Measurements from ENCODE around the gene GKN2. TPM values are rescaled to one million over a fixed set of nuclear protein-coding genes. Genes with fewer than 3 reads are reported as not detected.

The GKN2 gene
- total and polyA plus RNA-seq, 8 donors: 16.5 to 1,354 (median 221) TPM; not detected in 1

GRCh38 chr2:68918497-68918896 lies 34.2 kb downstream of the GKN2 start:
- intact Hi-C loops (cut with DNase I; ENCODE audit: low total_unique reads): no loop called here
- no peaks in the 10 kb centered on the region for H3K27me3 ChIP-seq
- peaks cover 6 to 21% (median 11%) of the 10 kb centered on the region in 4 donors for H3K4me1 ChIP-seq
- DNase-seq: no peak
- no peak overlapping the region for H3K4me3 ChIP-seq
- no peaks in the 10 kb centered on the region for H3K9me3 ChIP-seq
- H3K27ac ChIP-seq: no peak overlapping the region
- no peaks in the 10 kb centered on the region for H3K36me3 ChIP-seq
- WGBS, 5 donors: 88 to 93% (median 92%) methylated on average over 7 of the region's 7 CpGs
- TF ChIP-seq POLR2A (IDR thresholded peaks at IDR 0.05): no peak
- no peak for TF ChIP-seq EP300 (IDR thresholded peaks at IDR 0.05)
- TF ChIP-seq CTCF (IDR thresholded peaks at IDR 0.05): no peak
- TF ChIP-seq POLR2AphosphoS5 (IDR thresholded peaks at IDR 0.05): no peak

- Histone ChIP-seq H3K9me3 (no peaks in the 10 kb centered on the region), H3K27me3 (no peaks in the 10 kb centered on the region), H3K4me3 (no peak overlapping the region), H3K4me1 (peaks cover 6 to 21% (median 11%) of the 10 kb centered on the region in 4 donors), H3K36me3 (no peaks in the 10 kb centered on the region), H3K27ac (no peak overlapping the region)
- WGBS, 5 donors: 47 to 65% (median 63%) methylated on average over 3 of the region's 3 CpGs
- no peak for TF ChIP-seq POLR2A (IDR thresholded peaks at IDR 0.05)
- TF ChIP-seq CTCF (IDR thresholded peaks at IDR 0.05): no peak
- TF ChIP-seq EP300 (IDR thresholded peaks at IDR 0.05): no peak
- TF ChIP-seq POLR2AphosphoS5 (IDR thresholded peaks at IDR 0.05): no peak
- intact Hi-C loops (cut with DNase I; ENCODE audit: low total_unique reads): no loop called here
- DNase-seq: no peak
Observed at GRCh38 chr2:68917034-68917718, 35.5 kb downstream of the GKN2 start.

- Histone ChIP-seq H3K4me3 (no peak overlapping the region), H3K36me3 (no peaks in the 10 kb centered on the region), H3K27ac (no peak overlapping the region), H3K4me1 (peaks cover 6 to 15% (median 10%) of the 10 kb centered on the region in 4 donors), H3K27me3 (no peaks in the 10 kb centered on the region), H3K9me3 (no peaks in the 10 kb centered on the region)
- 17 to 38% (median 22%) methylated on average over 1 of the region's 1 CpG for WGBS, 5 donors
- intact Hi-C loops (cut with DNase I; ENCODE audit: low total_unique reads): no loop called here
- TF ChIP-seq CTCF (IDR thresholded peaks at IDR 0.05) (no peak), POLR2A (IDR thresholded peaks at IDR 0.05) (no peak)
- DNase-seq: no peak
Observed at GRCh38 chr2:68916226-68916625, 36.5 kb downstream of the GKN2 start.

GRCh38 chr2:68915393-68915792 lies 37.3 kb downstream of the GKN2 start:
- H3K4me1 ChIP-seq: peaks cover 2 to 7% (median 6%) of the 10 kb centered on the region in 4 donors
- H3K27ac ChIP-seq: no peak overlapping the region
- no peaks in the 10 kb centered on the region for H3K27me3 ChIP-seq
- WGBS, 5 donors: 85 to 94% (median 93%) methylated on average over 4 of the region's 4 CpGs
- TF ChIP-seq POLR2AphosphoS5 (IDR thresholded peaks at IDR 0.05) (no peak), EP300 (IDR thresholded peaks at IDR 0.05) (no peak), POLR2A (IDR thresholded peaks at IDR 0.05) (no peak), CTCF (IDR thresholded peaks at IDR 0.05) (no peak)
- H3K4me3 ChIP-seq: no peak overlapping the region
- no peaks in the 10 kb centered on the region for H3K36me3 ChIP-seq
- no peaks in the 10 kb centered on the region for H3K9me3 ChIP-seq
- no peak for DNase-seq
- intact Hi-C loops (cut with DNase I; ENCODE audit: low total_unique reads): no loop called here

Data from stomach (tissue), 9 donors.